ENCODE data around the gene PDE6B. TPM values are rescaled to one million over a fixed set of nuclear protein-coding genes. Genes with fewer than 3 reads are reported as not detected.

Gene PDE6B
- total RNA-seq, 1 experiment from 2014 or later, result not detected

- Histone ChIP-seq H3K9me2 (replicated peaks; ENCODE audit: insufficient read depth, low read length) (no peaks in the 10 kb centered on the region; the same call in 1 of the 2 replicates), H3K36me3 (ENCODE audit: insufficient read depth, low read length) (no peaks in the 10 kb centered on the region), H3K27me3 (ENCODE audit: low read length) (no peaks in the 10 kb centered on the region), H3K27ac (ENCODE audit: low read length) (no peak overlapping the region), H3K4me1 (ENCODE audit: low read length) (no peaks in the 10 kb centered on the region), H3K4me2 (ENCODE audit: low read depth, low read length, poor library complexity, severe bottlenecking) (no peak overlapping the region), H4K20me1 (ENCODE audit: insufficient read depth, low read depth, low read length) (no peaks in the 10 kb centered on the region), H3K9ac (ENCODE audit: low read length) (no peak overlapping the region), H3K79me2 (ENCODE audit: low read length) (no peaks in the 10 kb centered on the region), H3K9me3 (ENCODE audit: low read length) (no peaks in the 10 kb centered on the region), H2AFZ (ENCODE audit: low read length) (no peak overlapping the region), H3K4me3 (ENCODE audit: low read length) (no peak overlapping the region)
- DNase-seq, result no peak
These were observed 32.4 kb upstream of the PDE6B start for GRCh38 chr4:592825-593520.

- Histone ChIP-seq H3K27ac (ENCODE audit: low read length) (no peak overlapping the region), H3K36me3 (ENCODE audit: insufficient read depth, low read length) (no peaks in the 10 kb centered on the region), H3K4me3 (ENCODE audit: low read length) (no peak overlapping the region), H3K4me1 (ENCODE audit: low read length) (peaks cover 2% of the 10 kb centered on the region; the same call in 1 of the 2 replicates), H4K20me1 (ENCODE audit: insufficient read depth, low read depth, low read length) (no peaks in the 10 kb centered on the region), H3K4me2 (ENCODE audit: low read depth, low read length, poor library complexity, severe bottlenecking) (no peak overlapping the region), H3K27me3 (ENCODE audit: low read length) (no peaks in the 10 kb centered on the region), H3K9ac (ENCODE audit: low read length) (no peak overlapping the region), H3K79me2 (ENCODE audit: low read length) (no peaks in the 10 kb centered on the region), H3K9me3 (ENCODE audit: low read length) (no peaks in the 10 kb centered on the region), H3K9me2 (replicated peaks; ENCODE audit: insufficient read depth, low read length) (no peaks in the 10 kb centered on the region; the same call in 1 of the 2 replicates), H2AFZ (ENCODE audit: low read length) (no peak overlapping the region)
- no peak for DNase-seq
These were observed 26.4 kb upstream of the PDE6B start for GRCh38 chr4:598925-599324.

- DNase-seq, result no peak
These were observed 25.2 kb upstream of the PDE6B start for GRCh38 chr4:600166-600565.

GRCh38 chr4:600850-601515 is 24.4 kb upstream of the PDE6B start:
- no peaks in the 10 kb centered on the region for H3K9me3 ChIP-seq (ENCODE audit: low read length)
- no peaks in the 10 kb centered on the region; the same call in 1 of the 2 replicates for H3K9me2 ChIP-seq (replicated peaks; ENCODE audit: insufficient read depth, low read length)
- DNase-seq, result no peak
- H3K4me1 ChIP-seq (ENCODE audit: low read length), result peaks cover 2% of the 10 kb centered on the region; the same call in 1 of the 2 replicates
- no peak overlapping the region for H3K4me3 ChIP-seq (ENCODE audit: low read length)
- H2AFZ ChIP-seq (ENCODE audit: low read length), result no peak overlapping the region
- no peak overlapping the region for H3K9ac ChIP-seq (ENCODE audit: low read length)
- no peaks in the 10 kb centered on the region for H3K36me3 ChIP-seq (ENCODE audit: insufficient read depth, low read length)
- H3K27me3 ChIP-seq (ENCODE audit: low read length), result no peaks in the 10 kb centered on the region
- H3K79me2 ChIP-seq (ENCODE audit: low read length), result no peaks in the 10 kb centered on the region
- no peak overlapping the region for H3K27ac ChIP-seq (ENCODE audit: low read length)
- no peak overlapping the region for H3K4me2 ChIP-seq (ENCODE audit: low read depth, low read length, poor library complexity, severe bottlenecking)
- no peaks in the 10 kb centered on the region for H4K20me1 ChIP-seq (ENCODE audit: insufficient read depth, low read depth, low read length)

More at GRCh38 chr4:600166-600565, 25.2 kb upstream of the PDE6B start:
- peaks cover 2% of the 10 kb centered on the region; the same call in 1 of the 2 replicates for H3K4me1 ChIP-seq (ENCODE audit: low read length)
- no peaks in the 10 kb centered on the region for H3K27me3 ChIP-seq (ENCODE audit: low read length)
- H4K20me1 ChIP-seq (ENCODE audit: insufficient read depth, low read depth, low read length), result no peaks in the 10 kb centered on the region
- no peak overlapping the region for H3K9ac ChIP-seq (ENCODE audit: low read length)
- H3K9me3 ChIP-seq (ENCODE audit: low read length), result no peaks in the 10 kb centered on the region
- H3K4me2 ChIP-seq (ENCODE audit: low read depth, low read length, poor library complexity, severe bottlenecking), result no peak overlapping the region
- H3K79me2 ChIP-seq (ENCODE audit: low read length), result no peaks in the 10 kb centered on the region
- no peak overlapping the region for H3K4me3 ChIP-seq (ENCODE audit: low read length)
- H2AFZ ChIP-seq (ENCODE audit: low read length), result no peak overlapping the region
- H3K36me3 ChIP-seq (ENCODE audit: insufficient read depth, low read length), result no peaks in the 10 kb centered on the region
- no peak overlapping the region for H3K27ac ChIP-seq (ENCODE audit: low read length)
- H3K9me2 ChIP-seq (replicated peaks; ENCODE audit: insufficient read depth, low read length), result no peaks in the 10 kb centered on the region; the same call in 1 of the 2 replicates

GRCh38 chr4:601612-602558 is 23.5 kb upstream of the PDE6B start:
- Histone ChIP-seq H3K4me1 (ENCODE audit: low read length) (peaks cover 2% of the 10 kb centered on the region; the same call in 1 of the 2 replicates), H3K27me3 (ENCODE audit: low read length) (no peaks in the 10 kb centered on the region), H3K9me2 (replicated peaks; ENCODE audit: insufficient read depth, low read length) (no peaks in the 10 kb centered on the region), H3K9me3 (ENCODE audit: low read length) (no peaks in the 10 kb centered on the region), H4K20me1 (ENCODE audit: insufficient read depth, low read depth, low read length) (no peaks in the 10 kb centered on the region), H3K4me3 (ENCODE audit: low read length) (no peak overlapping the region), H3K9ac (ENCODE audit: low read length) (no peak overlapping the region), H3K36me3 (ENCODE audit: insufficient read depth, low read length) (no peaks in the 10 kb centered on the region), H3K4me2 (ENCODE audit: low read depth, low read length, poor library complexity, severe bottlenecking) (no peak overlapping the region), H3K27ac (ENCODE audit: low read length) (no peak overlapping the region), H3K79me2 (ENCODE audit: low read length) (no peaks in the 10 kb centered on the region), H2AFZ (ENCODE audit: low read length) (no peak overlapping the region)
- DNase-seq, result no peak

GRCh38 chr4:602559-602942 is 22.8 kb upstream of the PDE6B start:
- Histone ChIP-seq H3K36me3 (ENCODE audit: insufficient read depth, low read length) (no peaks in the 10 kb centered on the region), H3K27me3 (ENCODE audit: low read length) (no peaks in the 10 kb centered on the region), H3K79me2 (ENCODE audit: low read length) (no peaks in the 10 kb centered on the region), H3K9me3 (ENCODE audit: low read length) (no peaks in the 10 kb centered on the region), H2AFZ (ENCODE audit: low read length) (no peak overlapping the region), H3K4me1 (ENCODE audit: low read length) (peaks cover 2% of the 10 kb centered on the region; the same call in 1 of the 2 replicates), H3K4me3 (ENCODE audit: low read length) (no peak overlapping the region), H3K4me2 (ENCODE audit: low read depth, low read length, poor library complexity, severe bottlenecking) (no peak overlapping the region), H3K9ac (ENCODE audit: low read length) (no peak overlapping the region), H3K27ac (ENCODE audit: low read length) (no peak overlapping the region), H4K20me1 (ENCODE audit: insufficient read depth, low read depth, low read length) (no peaks in the 10 kb centered on the region), H3K9me2 (replicated peaks; ENCODE audit: insufficient read depth, low read length) (no peaks in the 10 kb centered on the region)
- peak; percentile 87 for DNase-seq

GRCh38 chr4:604131-604530 is 21.2 kb upstream of the PDE6B start:
- Histone ChIP-seq H3K79me2 (ENCODE audit: low read length) (no peaks in the 10 kb centered on the region), H3K9me2 (replicated peaks; ENCODE audit: insufficient read depth, low read length) (no peaks in the 10 kb centered on the region), H3K9ac (ENCODE audit: low read length) (no peak overlapping the region), H4K20me1 (ENCODE audit: insufficient read depth, low read depth, low read length) (no peaks in the 10 kb centered on the region), H3K27me3 (ENCODE audit: low read length) (no peaks in the 10 kb centered on the region), H2AFZ (ENCODE audit: low read length) (no peak overlapping the region), H3K9me3 (ENCODE audit: low read length) (no peaks in the 10 kb centered on the region), H3K4me1 (ENCODE audit: low read length) (peaks cover 2% of the 10 kb centered on the region; the same call in 1 of the 2 replicates), H3K27ac (ENCODE audit: low read length) (no peak overlapping the region), H3K4me2 (ENCODE audit: low read depth, low read length, poor library complexity, severe bottlenecking) (no peak overlapping the region), H3K4me3 (ENCODE audit: low read length) (no peak overlapping the region), H3K36me3 (ENCODE audit: insufficient read depth, low read length) (no peaks in the 10 kb centered on the region)
- DNase-seq, result no peak

Data from Karpas-422 (cell line).